ENCODE measurements around the gene ARHGEF6.
"Not testable (repeated sequence)": the region's sequence is repeated elsewhere in the genome, so short reads cannot be mapped to it uniquely, and the experiment has no call there.

The ARHGEF6 gene

GRCh38 chrX:136781180-136781797, 557 bp upstream of the ARHGEF6 start:
- DNase-seq = no peak

GRCh38 chrX:136780241-136780640, 491 bp downstream of the ARHGEF6 start:
- DNase-seq = no peak

- no peak for DNase-seq
These were observed 1.4 kb downstream of the ARHGEF6 start for GRCh38 chrX:136779346-136779781.

- no peak for DNase-seq
These were observed 1.8 kb downstream of the ARHGEF6 start for GRCh38 chrX:136778916-136779315.

GRCh38 chrX:136778020-136778419, 2.7 kb downstream of the ARHGEF6 start:
- no peak for DNase-seq

- no peak for DNase-seq
These were observed 7.1 kb downstream of the ARHGEF6 start for GRCh38 chrX:136773648-136774047.

GRCh38 chrX:136771869-136772268, 8.9 kb downstream of the ARHGEF6 start:
- not testable (repeated sequence) for DNase-seq

GRCh38 chrX:136768469-136769084, 12.2 kb downstream of the ARHGEF6 start:
- peak; percentile 53 for DNase-seq

- peak; percentile 58 for DNase-seq
These were observed 13.4 kb downstream of the ARHGEF6 start for GRCh38 chrX:136767104-136767941.

- no peak for DNase-seq
These were observed 14.0 kb downstream of the ARHGEF6 start for GRCh38 chrX:136766785-136767103.

- no peak for DNase-seq
These were observed 14.8 kb downstream of the ARHGEF6 start for GRCh38 chrX:136765821-136766356.

GRCh38 chrX:136764206-136764605, 16.5 kb downstream of the ARHGEF6 start:
- no peak for DNase-seq

- no peak for DNase-seq
These were observed 17.8 kb downstream of the ARHGEF6 start for GRCh38 chrX:136762820-136763452.

- no peak for DNase-seq
These were observed 19.3 kb downstream of the ARHGEF6 start for GRCh38 chrX:136761421-136761820.

GRCh38 chrX:136759968-136760367, 20.8 kb downstream of the ARHGEF6 start:
- no peak for DNase-seq

GRCh38 chrX:136755411-136755810, 25.3 kb downstream of the ARHGEF6 start:
- DNase-seq = no peak

GRCh38 chrX:136754651-136755050, 26.1 kb downstream of the ARHGEF6 start:
- no peak for DNase-seq

GRCh38 chrX:136752796-136753195, 27.9 kb downstream of the ARHGEF6 start:
- DNase-seq = no peak

GRCh38 chrX:136752346-136752745, 28.4 kb downstream of the ARHGEF6 start:
- no peak for DNase-seq

- DNase-seq = no peak
These were observed 30.4 kb downstream of the ARHGEF6 start for GRCh38 chrX:136750364-136750763.

GRCh38 chrX:136747003-136747986, 33.4 kb downstream of the ARHGEF6 start:
- DNase-seq = peak; percentile 30
